WTC11 (cell line): ENCODE measurements around the gene AKAP14. TPM values are rescaled to one million over a fixed set of nuclear protein-coding genes. Genes with fewer than 3 reads are reported as not detected.

Source experiments
- ATAC-seq: fragments of 200-7000 bp; cut with Tn5 transposase; 2 replicates; pipeline ENCODE4 v1.10.0; 2021; ENCODE audit warnings: mild to moderate bottlenecking, moderate library complexity
- CTCF ChIA-PET: fragments of 300-600 bp; sonication (Branson Sonifier 250); formaldehyde crosslinking; loops from one replicate; lab custom pipeline; 2021; ENCODE audit warnings: antibody characterized with exemption; lab: Charles Lee
- POLR2A ChIA-PET: fragments of 350-600 bp; sonication (Branson Sonifier 250); formaldehyde crosslinking; loops from one replicate; lab custom pipeline; 2021; ENCODE audit warnings: antibody characterized with exemption; lab: Charles Lee
- DNase-seq: peaks from one replicate; pipeline ENCODE4 v3.0.0; 2021; ENCODE audit warnings: low spot score
- H3K27ac Mint-ChIP-seq: 2 replicates; pipeline ENCODE4 v1.8.0; 2021; ENCODE audit warnings: mixed read lengths
- H3K27me3 Mint-ChIP-seq: 2 replicates; pipeline ENCODE4 v1.8.0; 2021; ENCODE audit warnings: low read depth, mild to moderate bottlenecking, moderate library complexity, mixed read lengths
- H3K36me3 Mint-ChIP-seq: 2 replicates; pipeline ENCODE4 v1.8.0; 2021; ENCODE audit warnings: mixed read lengths
- H3K4me1 Mint-ChIP-seq: 2 replicates; pipeline ENCODE4 v1.8.0; 2022; ENCODE audit warnings: mixed read lengths
- H3K4me3 Mint-ChIP-seq: 2 replicates; pipeline ENCODE4 v1.8.0; 2021; ENCODE audit warnings: mild to moderate bottlenecking, moderate library complexity, mixed read lengths
- H3K9me3 Mint-ChIP-seq: 2 replicates; pipeline ENCODE4 v1.8.0; 2021; ENCODE audit warnings: mixed read lengths
- CREM ChIP-seq: sonication (generic); formaldehyde crosslinking; IDR thresholded peaks from 2 replicates; pipeline ENCODE4 v1.8.1; 2022; ENCODE audit warnings: mild to moderate bottlenecking, missing genetic modification reagents, moderate library complexity
- ELF4 ChIP-seq: sonication (generic); formaldehyde crosslinking; IDR thresholded peaks from 2 replicates; pipeline ENCODE4 v1.8.1; 2022; ENCODE audit warnings: low read depth, mild to moderate bottlenecking, moderate library complexity, missing genetic modification reagents
- ETV6 ChIP-seq: sonication (generic); formaldehyde crosslinking; IDR thresholded peaks from 2 replicates; pipeline ENCODE4 v1.8.1; 2022; ENCODE audit warnings: mild to moderate bottlenecking, missing genetic modification reagents
- GRHL2 ChIP-seq: fragments of 250-450 bp; sonication (Bioruptor Pico); IDR thresholded peaks from 2 replicates; pipeline ENCODE4 v1.8.0; 2022; ENCODE audit warnings: mild to moderate bottlenecking, moderate library complexity; ENCODE audit not compliant: insufficient replicate concordance, severe bottlenecking
- GTF2I ChIP-seq: fragments of 250-450 bp; sonication (Bioruptor Pico); conservative IDR thresholded peaks from 2 replicates; pipeline ENCODE4 v1.4.0; 2021; ENCODE audit warnings: mild to moderate bottlenecking
- MXD4 ChIP-seq: fragments of 250-450 bp; sonication (Bioruptor Pico); IDR thresholded peaks from 2 replicates; pipeline ENCODE4 v1.8.0; 2021; ENCODE audit warnings: mild to moderate bottlenecking, moderate library complexity, borderline replicate concordance
- MYBL2 ChIP-seq: sonication (generic); formaldehyde crosslinking; IDR thresholded peaks from 2 replicates; pipeline ENCODE4 v1.8.1; 2023; ENCODE audit warnings: mild to moderate bottlenecking, moderate library complexity, missing genetic modification reagents
- OVOL2 ChIP-seq: fragments of 250-450 bp; sonication (Bioruptor Pico); IDR thresholded peaks from 2 replicates; pipeline ENCODE4 v1.9.0; 2021; ENCODE audit warnings: mild to moderate bottlenecking, borderline replicate concordance
- RELA ChIP-seq: sonication (generic); formaldehyde crosslinking; IDR thresholded peaks from 2 replicates; pipeline ENCODE4 v1.8.1; 2022; ENCODE audit warnings: missing genetic modification reagents, mild to moderate bottlenecking, borderline replicate concordance
- RORB ChIP-seq: fragments of 250-450 bp; sonication (Bioruptor Pico); IDR thresholded peaks from 2 replicates; pipeline ENCODE4 v1.9.0; 2021; ENCODE audit warnings: mild to moderate bottlenecking
- SP1 ChIP-seq: sonication (generic); formaldehyde crosslinking; conservative IDR thresholded peaks from 2 replicates; pipeline ENCODE4 v1.8.1; 2022; ENCODE audit warnings: missing genetic modification reagents
- TEAD4 ChIP-seq: sonication (generic); formaldehyde crosslinking; IDR thresholded peaks from 2 replicates; pipeline ENCODE4 v1.8.0; 2022; ENCODE audit warnings: mild to moderate bottlenecking, missing genetic modification reagents
- ZBTB21 ChIP-seq: sonication (generic); formaldehyde crosslinking; IDR thresholded peaks from 2 replicates; pipeline ENCODE4 v1.8.1; 2023; ENCODE audit warnings: mild to moderate bottlenecking, missing genetic modification reagents, borderline replicate concordance
- ZNF317 ChIP-seq: sonication (generic); formaldehyde crosslinking; IDR thresholded peaks from 2 replicates; pipeline ENCODE4 v1.8.1; 2023; ENCODE audit warnings: low read depth, mild to moderate bottlenecking, moderate library complexity, missing genetic modification reagents, borderline replicate concordance
- ZNF396 ChIP-seq: fragments of 250-450 bp; sonication (Bioruptor Pico); IDR thresholded peaks from 2 replicates; pipeline ENCODE4 v1.8.0; 2021; ENCODE audit warnings: mild to moderate bottlenecking, moderate library complexity, borderline replicate concordance
- ZNF423 ChIP-seq: fragments of 250-450 bp; sonication (Bioruptor Pico); IDR thresholded peaks from 2 replicates; pipeline ENCODE4 v2.1.2; 2022; ENCODE audit warnings: mild to moderate bottlenecking, moderate library complexity
- total RNA-seq: library from RNA; stranded (reverse); gene quantifications from 3 replicates; pipeline ENCODE4 v1.2.3, GENCODE V29; 2021
- TF ChIP-seq, protein P1 (sequence below): fragments of 250-450 bp; sonication (Bioruptor Pico); IDR thresholded peaks from 2 replicates; pipeline ENCODE4 v1.9.0; 2021; ENCODE audit warnings: mild to moderate bottlenecking, borderline replicate concordance
- TF ChIP-seq, protein P2 (sequence below): sonication (generic); formaldehyde crosslinking; IDR thresholded peaks from 2 replicates; pipeline ENCODE4 v1.8.1; 2022; ENCODE audit warnings: missing genetic modification reagents, borderline replicate concordance
- TF ChIP-seq, protein P3 (sequence below): sonication (generic); formaldehyde crosslinking; IDR thresholded peaks from 2 replicates; pipeline ENCODE4 v1.8.0; 2022; ENCODE audit warnings: mild to moderate bottlenecking, missing genetic modification reagents
- TF ChIP-seq, protein P4 (sequence below): sonication (generic); formaldehyde crosslinking; IDR thresholded peaks from 2 replicates; pipeline ENCODE4 v1.8.1; 2022; ENCODE audit warnings: mild to moderate bottlenecking, moderate library complexity, missing genetic modification reagents
- TF ChIP-seq, protein P5 (sequence below): sonication (generic); formaldehyde crosslinking; IDR thresholded peaks from 2 replicates; pipeline ENCODE4 v1.8.0; 2022; ENCODE audit warnings: mild to moderate bottlenecking, missing genetic modification reagents
- TF ChIP-seq, protein P6 (sequence below): sonication (generic); formaldehyde crosslinking; conservative IDR thresholded peaks from 2 replicates; pipeline ENCODE4 v1.8.1; 2023; ENCODE audit warnings: mild to moderate bottlenecking, low read depth, missing genetic modification reagents, moderate library complexity
- TF ChIP-seq, protein P7 (sequence below): sonication (generic); formaldehyde crosslinking; IDR thresholded peaks from 2 replicates; pipeline ENCODE4 v1.8.0; 2022; ENCODE audit warnings: mild to moderate bottlenecking, missing genetic modification reagents

AKAP14 gene
- total RNA-seq, 1 experiment from 2014 or later = not detected

DNA sequence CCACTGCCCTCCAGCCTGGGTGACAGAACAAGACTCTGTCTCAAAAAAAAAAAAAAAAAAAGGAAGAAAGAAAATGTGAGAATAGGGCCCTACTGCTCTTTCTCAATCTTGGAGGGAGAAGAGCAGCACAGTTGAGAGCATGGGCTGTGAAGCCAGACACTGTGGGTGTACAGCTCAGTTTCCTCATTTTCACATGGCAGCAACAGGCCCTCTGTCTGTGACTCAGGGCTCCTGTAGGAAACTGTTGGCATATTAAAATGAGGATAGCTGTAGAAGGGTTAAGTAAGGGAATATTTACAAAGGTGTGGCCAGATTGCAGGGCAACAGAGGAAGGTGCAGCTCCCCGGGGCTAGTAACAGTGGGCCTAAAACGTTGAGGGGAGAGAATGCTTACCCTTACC, 3.4 kb downstream of the AKAP14 start:
- TF ChIP-seq, protein P1, sequence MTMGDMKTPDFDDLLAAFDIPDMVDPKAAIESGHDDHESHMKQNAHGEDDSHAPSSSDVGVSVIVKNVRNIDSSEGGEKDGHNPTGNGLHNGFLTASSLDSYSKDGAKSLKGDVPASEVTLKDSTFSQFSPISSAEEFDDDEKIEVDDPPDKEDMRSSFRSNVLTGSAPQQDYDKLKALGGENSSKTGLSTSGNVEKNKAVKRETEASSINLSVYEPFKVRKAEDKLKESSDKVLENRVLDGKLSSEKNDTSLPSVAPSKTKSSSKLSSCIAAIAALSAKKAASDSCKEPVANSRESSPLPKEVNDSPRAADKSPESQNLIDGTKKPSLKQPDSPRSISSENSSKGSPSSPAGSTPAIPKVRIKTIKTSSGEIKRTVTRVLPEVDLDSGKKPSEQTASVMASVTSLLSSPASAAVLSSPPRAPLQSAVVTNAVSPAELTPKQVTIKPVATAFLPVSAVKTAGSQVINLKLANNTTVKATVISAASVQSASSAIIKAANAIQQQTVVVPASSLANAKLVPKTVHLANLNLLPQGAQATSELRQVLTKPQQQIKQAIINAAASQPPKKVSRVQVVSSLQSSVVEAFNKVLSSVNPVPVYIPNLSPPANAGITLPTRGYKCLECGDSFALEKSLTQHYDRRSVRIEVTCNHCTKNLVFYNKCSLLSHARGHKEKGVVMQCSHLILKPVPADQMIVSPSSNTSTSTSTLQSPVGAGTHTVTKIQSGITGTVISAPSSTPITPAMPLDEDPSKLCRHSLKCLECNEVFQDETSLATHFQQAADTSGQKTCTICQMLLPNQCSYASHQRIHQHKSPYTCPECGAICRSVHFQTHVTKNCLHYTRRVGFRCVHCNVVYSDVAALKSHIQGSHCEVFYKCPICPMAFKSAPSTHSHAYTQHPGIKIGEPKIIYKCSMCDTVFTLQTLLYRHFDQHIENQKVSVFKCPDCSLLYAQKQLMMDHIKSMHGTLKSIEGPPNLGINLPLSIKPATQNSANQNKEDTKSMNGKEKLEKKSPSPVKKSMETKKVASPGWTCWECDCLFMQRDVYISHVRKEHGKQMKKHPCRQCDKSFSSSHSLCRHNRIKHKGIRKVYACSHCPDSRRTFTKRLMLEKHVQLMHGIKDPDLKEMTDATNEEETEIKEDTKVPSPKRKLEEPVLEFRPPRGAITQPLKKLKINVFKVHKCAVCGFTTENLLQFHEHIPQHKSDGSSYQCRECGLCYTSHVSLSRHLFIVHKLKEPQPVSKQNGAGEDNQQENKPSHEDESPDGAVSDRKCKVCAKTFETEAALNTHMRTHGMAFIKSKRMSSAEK (CRISPR knock-in tag) = no peak
- TF ChIP-seq TEAD4 (CRISPR knock-in tag) (no peak), ELF4 (CRISPR knock-in tag) (no peak), MXD4 (CRISPR knock-in tag) (no peak), MYBL2 (CRISPR knock-in tag) (no peak)
- TF ChIP-seq, protein P2, sequence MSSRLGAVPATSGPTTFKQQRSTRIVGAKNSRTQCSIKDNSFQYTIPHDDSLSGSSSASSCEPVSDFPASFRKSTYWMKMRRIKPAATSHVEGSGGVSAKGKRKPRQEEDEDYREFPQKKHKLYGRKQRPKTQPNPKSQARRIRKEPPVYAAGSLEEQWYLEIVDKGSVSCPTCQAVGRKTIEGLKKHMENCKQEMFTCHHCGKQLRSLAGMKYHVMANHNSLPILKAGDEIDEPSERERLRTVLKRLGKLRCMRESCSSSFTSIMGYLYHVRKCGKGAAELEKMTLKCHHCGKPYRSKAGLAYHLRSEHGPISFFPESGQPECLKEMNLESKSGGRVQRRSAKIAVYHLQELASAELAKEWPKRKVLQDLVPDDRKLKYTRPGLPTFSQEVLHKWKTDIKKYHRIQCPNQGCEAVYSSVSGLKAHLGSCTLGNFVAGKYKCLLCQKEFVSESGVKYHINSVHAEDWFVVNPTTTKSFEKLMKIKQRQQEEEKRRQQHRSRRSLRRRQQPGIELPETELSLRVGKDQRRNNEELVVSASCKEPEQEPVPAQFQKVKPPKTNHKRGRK = no peak
- TF ChIP-seq, all 79 proteins: peak for 0
- ATAC-seq = no peak
- no peaks in the 10 kb centered on the region for H3K27me3 Mint-ChIP-seq

DNA sequence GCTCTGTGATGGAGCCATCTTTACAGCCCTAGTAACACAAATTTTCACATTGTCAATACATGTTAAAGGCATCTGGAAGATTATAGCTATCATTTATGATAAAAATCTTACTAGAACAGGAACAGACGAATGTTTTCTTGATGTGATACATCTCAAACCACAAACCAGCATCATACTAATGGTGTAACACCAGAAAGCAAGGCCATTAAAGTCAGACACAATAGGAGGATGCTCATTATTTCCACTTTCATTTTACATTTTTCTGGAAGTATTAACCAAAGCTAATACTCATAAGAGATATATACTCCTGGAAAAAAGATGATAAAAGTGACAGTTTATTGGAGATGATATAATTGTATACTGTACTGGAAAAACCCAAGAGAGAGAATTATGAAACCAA, 5.3 kb downstream of the AKAP14 start:
- POLR2A ChIA-PET = no interaction called here
- H3K4me3 Mint-ChIP-seq = no peak overlapping the region
- no peak for ATAC-seq

More for the DNA sequence above, 3.4 kb downstream of the AKAP14 start:
- no peaks in the 10 kb centered on the region for H3K9me3 Mint-ChIP-seq
- ChIA-PET CTCF (interaction anchor here (1.7 kb wide), 1 partner anchor 11 kb away, joined by 13 read pairs; no protein-coding TSS in a partner anchor), POLR2A (no interaction called here)
- no peak overlapping the region for H3K27ac Mint-ChIP-seq
- no peaks in the 10 kb centered on the region for H3K36me3 Mint-ChIP-seq
- H3K4me1 Mint-ChIP-seq = peaks cover 4% of the 10 kb centered on the region
- DNase-seq = no peak
- no peak overlapping the region for H3K4me3 Mint-ChIP-seq

DNA sequence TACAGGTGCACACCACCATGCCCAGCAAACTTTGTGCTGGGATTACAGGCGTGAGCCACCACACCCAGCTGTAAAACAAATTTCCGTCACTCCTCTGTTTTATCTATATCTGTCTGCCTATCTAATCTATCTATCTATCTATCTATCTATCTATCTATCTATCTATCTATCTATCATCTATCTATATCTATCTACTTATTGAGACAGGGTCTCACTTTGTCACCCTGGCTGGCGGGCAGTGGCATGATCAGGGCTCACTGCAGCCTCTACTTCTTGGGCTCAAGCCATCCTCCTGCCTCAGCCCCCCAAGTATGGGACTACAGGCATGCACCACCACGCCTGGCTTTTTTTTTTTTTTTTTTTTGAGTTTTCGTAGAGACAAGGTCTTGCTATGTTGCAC, 20.6 kb downstream of the AKAP14 start:
- no peak for ATAC-seq
- no peak for TF ChIP-seq RELA (CRISPR knock-in tag)
- no peak for TF ChIP-seq ZNF396 (CRISPR knock-in tag)
- no peak for TF ChIP-seq ZNF317 (CRISPR knock-in tag)
- TF ChIP-seq, protein P3, sequence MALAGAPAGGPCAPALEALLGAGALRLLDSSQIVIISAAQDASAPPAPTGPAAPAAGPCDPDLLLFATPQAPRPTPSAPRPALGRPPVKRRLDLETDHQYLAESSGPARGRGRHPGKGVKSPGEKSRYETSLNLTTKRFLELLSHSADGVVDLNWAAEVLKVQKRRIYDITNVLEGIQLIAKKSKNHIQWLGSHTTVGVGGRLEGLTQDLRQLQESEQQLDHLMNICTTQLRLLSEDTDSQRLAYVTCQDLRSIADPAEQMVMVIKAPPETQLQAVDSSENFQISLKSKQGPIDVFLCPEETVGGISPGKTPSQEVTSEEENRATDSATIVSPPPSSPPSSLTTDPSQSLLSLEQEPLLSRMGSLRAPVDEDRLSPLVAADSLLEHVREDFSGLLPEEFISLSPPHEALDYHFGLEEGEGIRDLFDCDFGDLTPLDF = no peak
- TF ChIP-seq, protein P4, sequence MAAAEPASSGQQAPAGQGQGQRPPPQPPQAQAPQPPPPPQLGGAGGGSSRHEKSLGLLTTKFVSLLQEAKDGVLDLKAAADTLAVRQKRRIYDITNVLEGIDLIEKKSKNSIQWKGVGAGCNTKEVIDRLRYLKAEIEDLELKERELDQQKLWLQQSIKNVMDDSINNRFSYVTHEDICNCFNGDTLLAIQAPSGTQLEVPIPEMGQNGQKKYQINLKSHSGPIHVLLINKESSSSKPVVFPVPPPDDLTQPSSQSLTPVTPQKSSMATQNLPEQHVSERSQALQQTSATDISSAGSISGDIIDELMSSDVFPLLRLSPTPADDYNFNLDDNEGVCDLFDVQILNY (CRISPR knock-in tag) = no peak
- TF ChIP-seq, protein P5, sequence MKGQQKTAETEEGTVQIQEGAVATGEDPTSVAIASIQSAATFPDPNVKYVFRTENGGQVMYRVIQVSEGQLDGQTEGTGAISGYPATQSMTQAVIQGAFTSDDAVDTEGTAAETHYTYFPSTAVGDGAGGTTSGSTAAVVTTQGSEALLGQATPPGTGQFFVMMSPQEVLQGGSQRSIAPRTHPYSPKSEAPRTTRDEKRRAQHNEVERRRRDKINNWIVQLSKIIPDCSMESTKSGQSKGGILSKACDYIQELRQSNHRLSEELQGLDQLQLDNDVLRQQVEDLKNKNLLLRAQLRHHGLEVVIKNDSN (CRISPR knock-in tag) = no peak
- TF ChIP-seq OVOL2 (CRISPR knock-in tag) = no peak
- TF ChIP-seq, protein P6, sequence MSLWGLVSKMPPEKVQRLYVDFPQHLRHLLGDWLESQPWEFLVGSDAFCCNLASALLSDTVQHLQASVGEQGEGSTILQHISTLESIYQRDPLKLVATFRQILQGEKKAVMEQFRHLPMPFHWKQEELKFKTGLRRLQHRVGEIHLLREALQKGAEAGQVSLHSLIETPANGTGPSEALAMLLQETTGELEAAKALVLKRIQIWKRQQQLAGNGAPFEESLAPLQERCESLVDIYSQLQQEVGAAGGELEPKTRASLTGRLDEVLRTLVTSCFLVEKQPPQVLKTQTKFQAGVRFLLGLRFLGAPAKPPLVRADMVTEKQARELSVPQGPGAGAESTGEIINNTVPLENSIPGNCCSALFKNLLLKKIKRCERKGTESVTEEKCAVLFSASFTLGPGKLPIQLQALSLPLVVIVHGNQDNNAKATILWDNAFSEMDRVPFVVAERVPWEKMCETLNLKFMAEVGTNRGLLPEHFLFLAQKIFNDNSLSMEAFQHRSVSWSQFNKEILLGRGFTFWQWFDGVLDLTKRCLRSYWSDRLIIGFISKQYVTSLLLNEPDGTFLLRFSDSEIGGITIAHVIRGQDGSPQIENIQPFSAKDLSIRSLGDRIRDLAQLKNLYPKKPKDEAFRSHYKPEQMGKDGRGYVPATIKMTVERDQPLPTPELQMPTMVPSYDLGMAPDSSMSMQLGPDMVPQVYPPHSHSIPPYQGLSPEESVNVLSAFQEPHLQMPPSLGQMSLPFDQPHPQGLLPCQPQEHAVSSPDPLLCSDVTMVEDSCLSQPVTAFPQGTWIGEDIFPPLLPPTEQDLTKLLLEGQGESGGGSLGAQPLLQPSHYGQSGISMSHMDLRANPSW (CRISPR knock-in tag) = no peak
- no peak for TF ChIP-seq RORB (CRISPR knock-in tag)
- TF ChIP-seq ETV6 (CRISPR knock-in tag) = no peak
- TF ChIP-seq, protein P7, sequence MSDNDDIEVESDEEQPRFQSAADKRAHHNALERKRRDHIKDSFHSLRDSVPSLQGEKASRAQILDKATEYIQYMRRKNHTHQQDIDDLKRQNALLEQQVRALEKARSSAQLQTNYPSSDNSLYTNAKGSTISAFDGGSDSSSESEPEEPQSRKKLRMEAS = no peak
- H3K4me1 Mint-ChIP-seq = no peaks in the 10 kb centered on the region
- H3K9me3 Mint-ChIP-seq = no peaks in the 10 kb centered on the region
- POLR2A ChIA-PET = no interaction called here
- no peak overlapping the region for H3K27ac Mint-ChIP-seq
- CTCF ChIA-PET = no interaction called here
- no peak for DNase-seq
- no peak overlapping the region for H3K4me3 Mint-ChIP-seq
- H3K27me3 Mint-ChIP-seq = no peaks in the 10 kb centered on the region; the same call in 1 of the 2 replicates
- H3K36me3 Mint-ChIP-seq = no peaks in the 10 kb centered on the region

More for the DNA sequence above, 5.3 kb downstream of the AKAP14 start:
- no peaks in the 10 kb centered on the region for H3K36me3 Mint-ChIP-seq
- CTCF ChIA-PET = no interaction called here
- no peaks in the 10 kb centered on the region for H3K9me3 Mint-ChIP-seq
- no peak for DNase-seq
- peaks cover 2% of the 10 kb centered on the region for H3K4me1 Mint-ChIP-seq
- no peak overlapping the region for H3K27ac Mint-ChIP-seq
- no peaks in the 10 kb centered on the region for H3K27me3 Mint-ChIP-seq
- no peak for TF ChIP-seq GRHL2 (CRISPR knock-in tag)
- TF ChIP-seq ZBTB21 (CRISPR knock-in tag) = no peak
- no peak for TF ChIP-seq MYBL2 (CRISPR knock-in tag)
- TF ChIP-seq CREM (CRISPR knock-in tag) = no peak
- TF ChIP-seq SP1 (CRISPR knock-in tag) = no peak
- no peak for TF ChIP-seq ZNF423
- no peak for TF ChIP-seq GTF2I (CRISPR knock-in tag)
- TF ChIP-seq, all 79 proteins: peak for 0
